DMS153 (cell line): Measurements from ENCODE around the gene PRCC.

ENCODE experiments used
- DNase-seq: peaks from one replicate; lab custom pipeline; 2025; lab: John Stamatoyannopoulos, UW

PRCC gene

GRCh38 chr1:156841295-156841855 lies 74.0 kb downstream of the PRCC start:
- no peak for DNase-seq

- no peak for DNase-seq
These were observed 75.4 kb downstream of the PRCC start for GRCh38 chr1:156842618-156843300.

DNA sequence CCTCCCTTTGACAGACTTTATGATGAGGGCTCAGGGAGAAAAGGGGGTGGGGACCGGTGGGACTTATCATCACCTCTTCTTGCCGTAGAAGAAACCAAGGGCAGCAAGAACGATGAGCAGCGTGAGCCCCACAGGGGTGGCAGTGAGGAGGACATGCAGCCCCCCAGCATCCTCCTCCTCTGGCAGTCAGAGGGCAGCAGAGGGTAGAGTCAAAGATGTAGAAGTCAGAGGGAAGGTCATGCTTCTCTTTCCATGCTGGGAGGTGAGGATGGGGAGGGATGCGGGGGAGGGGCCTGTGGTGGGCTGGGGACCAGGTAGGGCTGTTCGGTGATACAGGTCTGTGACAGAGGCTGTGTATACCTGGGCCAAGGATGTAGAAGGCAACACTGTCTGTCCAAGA lies 76.8 kb downstream of the PRCC start:
- DNase-seq = no peak

- DNase-seq = no peak
These were observed 77.3 kb downstream of the PRCC start for GRCh38 chr1:156844638-156845037.

GRCh38 chr1:156845055-156845952 lies 78.0 kb downstream of the PRCC start:
- no peak for DNase-seq

DNA sequence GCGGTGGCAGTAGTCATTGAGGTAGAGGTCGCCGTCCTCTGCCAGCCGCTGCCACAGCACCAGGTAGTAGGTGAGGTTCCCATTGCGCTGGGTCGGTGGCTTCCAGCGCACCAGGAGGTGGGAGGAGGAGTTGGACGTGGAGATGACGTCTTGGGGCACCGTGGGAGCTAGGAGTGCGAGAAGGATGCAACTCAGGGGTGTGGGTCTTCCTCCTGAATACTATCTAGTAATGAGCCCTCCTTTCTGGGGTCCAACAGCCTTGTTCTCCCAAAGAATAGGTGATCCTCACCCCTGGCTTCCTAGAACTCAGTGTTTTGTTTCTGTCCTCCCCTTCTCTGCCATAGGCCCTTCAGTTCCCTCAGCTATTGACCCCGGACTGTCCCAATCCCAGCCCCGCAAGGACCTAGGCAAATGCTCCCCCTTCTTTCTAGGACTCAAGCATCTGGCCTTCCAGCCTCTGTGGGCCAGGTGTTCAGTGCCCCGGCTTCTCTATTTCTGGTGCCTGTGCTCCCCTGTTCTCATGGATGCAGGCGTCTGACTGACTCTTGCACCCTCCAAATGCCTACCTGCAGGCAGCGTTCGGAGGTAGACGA lies 78.7 kb downstream of the PRCC start:
- no peak for DNase-seq

GRCh38 chr1:156846643-156847042 lies 79.3 kb downstream of the PRCC start:
- no peak for DNase-seq

DNA sequence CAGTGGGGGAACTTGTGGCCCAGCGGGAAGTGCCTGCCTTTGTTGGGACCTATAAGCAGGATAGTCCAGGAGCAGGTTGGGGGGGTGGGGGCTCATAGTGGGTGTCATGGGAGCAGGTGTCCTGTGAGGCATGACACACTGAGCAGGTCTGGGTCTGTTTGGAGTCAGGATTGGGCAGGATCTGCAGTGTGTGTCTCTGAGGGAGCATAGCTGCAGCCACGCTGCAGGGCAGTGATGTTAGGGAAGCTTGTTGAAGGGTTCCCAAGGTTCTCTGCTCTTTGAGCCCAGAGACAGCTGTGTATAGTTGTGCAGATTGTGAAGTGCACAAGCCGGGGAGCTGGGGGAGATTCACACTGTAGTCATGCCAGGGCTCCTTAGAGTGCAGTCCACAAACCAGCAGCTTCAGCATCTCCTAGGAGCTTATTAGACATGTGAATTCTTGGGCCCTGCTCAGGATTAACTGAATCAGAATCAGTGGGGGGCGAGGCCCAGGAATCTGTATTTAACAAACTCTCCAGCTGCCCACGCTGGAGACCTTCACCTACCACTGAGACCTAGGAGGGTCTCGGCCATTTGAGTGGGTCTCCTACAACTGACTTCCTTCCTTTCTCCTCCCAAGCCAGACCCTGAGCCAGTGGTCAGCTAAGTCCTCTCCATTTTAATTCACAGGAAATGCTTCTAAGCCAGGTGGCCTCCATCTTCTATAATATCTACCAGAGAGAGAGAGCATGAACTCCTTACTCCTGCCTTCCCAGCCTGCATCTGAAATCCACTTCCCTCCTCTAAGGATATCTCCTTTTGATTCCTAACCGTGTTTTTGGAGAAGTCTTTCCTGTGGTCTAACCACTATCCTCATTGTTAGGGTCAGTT lies 80.5 kb downstream of the PRCC start:
- DNase-seq = no peak

GRCh38 chr1:156848461-156849150 lies 81.3 kb downstream of the PRCC start:
- no peak for DNase-seq

- no peak for DNase-seq
These were observed 81.8 kb downstream of the PRCC start for GRCh38 chr1:156849151-156849496.
